HG02678 (cell line): Measurements from ENCODE around the gene TCF20.
A peak's percentile ranks its signal among the peaks of the same experiment; 100 is the strongest.

Source experiments
- ATAC-seq: cut with Tn5 transposase; IDR thresholded peaks from one replicate; pipeline ENCODE4 v1.9.1; 2021; ENCODE audit warnings: mild to moderate bottlenecking, moderate library complexity; ENCODE audit not compliant: unreplicated experiment

TCF20 gene

GRCh38 chr22:42282252-42282942 is 11.9 kb upstream of the TCF20 start:
- no peak for ATAC-seq

DNA sequence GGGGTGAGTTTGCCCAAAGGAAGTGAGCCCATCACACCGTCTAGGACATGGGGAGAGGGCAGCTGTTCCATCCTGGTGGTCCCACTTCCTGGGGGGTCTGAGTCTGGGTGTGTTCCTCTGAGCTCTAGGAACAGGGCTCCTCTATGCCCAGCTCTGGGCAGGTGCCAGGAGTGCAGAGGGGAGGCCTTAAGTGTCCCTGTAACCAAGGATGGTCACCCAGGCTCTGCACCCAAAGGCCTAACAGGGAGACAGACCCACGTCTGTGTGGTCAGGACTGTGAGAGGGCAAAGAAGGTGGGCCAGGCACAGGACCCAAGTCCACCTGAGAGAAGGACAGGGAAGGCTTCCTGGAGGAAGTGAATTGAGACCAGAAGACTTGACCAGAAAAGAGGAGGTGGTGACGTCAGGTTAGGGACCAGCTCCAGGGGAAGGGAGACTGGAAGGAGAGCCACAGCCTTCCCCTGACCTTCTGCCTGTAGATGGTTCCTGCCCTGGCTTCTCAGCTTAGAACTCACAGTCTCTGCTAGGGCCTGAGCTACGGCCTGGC is 11.3 kb upstream of the TCF20 start:
- ATAC-seq, result no peak

DNA sequence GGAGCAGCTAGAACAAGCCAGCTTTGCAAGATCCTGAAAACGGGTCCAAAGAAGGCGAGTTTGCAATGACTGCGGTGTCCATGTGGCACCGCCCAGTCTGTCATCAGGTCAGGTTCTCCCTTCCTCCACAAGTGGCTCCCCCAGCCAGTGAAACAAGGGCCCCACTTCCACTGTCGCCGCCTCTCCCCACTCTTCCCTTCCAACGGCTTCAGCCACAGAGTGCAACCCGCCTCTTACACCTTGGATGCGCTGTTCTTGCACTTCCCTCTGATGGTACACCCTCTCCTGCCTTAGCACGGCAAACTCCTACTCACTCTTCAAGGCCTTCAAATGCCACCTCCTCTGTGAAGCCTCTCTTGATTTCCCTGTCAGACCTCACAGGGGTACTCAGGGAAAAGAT is 10.8 kb upstream of the TCF20 start:
- no peak for ATAC-seq

- ATAC-seq, result no peak
Measured at GRCh38 chr22:42280836-42281235, 10.4 kb upstream of the TCF20 start.

GRCh38 chr22:42280140-42280539 is 9.7 kb upstream of the TCF20 start:
- no peak for ATAC-seq

GRCh38 chr22:42279425-42280020 is 9.1 kb upstream of the TCF20 start:
- no peak for ATAC-seq

DNA sequence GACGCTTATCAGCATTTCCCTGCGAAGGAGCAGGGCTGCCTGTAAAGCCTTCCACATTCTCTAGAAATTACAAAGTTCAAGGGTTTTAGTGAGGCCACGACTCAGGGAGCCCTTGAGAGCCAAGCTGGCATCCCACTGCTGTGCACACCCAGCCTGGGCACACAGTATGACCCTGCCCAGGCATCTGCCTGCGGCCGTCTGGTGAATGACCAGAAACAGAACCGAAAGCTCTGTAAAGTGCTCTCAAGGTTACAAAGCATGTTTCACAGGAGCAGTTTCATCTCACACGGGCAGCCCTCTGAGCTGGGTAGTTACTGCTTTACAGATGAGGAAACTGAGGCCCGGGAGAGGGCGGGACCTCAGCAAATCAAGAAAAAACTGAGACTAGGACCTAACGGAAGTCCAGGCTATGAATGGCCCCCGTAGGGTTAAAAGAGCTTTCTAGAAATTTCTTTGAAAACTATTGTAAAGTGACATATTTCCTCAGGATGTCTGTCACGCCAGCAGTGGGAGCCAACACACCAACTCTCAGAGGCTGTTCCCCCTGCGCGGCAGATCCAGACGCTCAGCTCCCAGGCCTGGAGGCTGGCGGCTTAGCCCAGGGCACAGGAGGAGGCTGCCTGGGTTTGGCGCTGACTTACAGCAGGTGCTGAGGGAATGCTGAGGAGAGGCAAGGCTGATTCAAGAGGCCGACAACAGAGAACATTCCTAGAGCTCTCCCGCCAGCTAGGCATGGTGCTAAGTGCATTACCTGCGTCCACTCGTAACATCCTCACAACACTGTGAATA is 7.7 kb upstream of the TCF20 start:
- peak; percentile 53 for ATAC-seq

GRCh38 chr22:42277232-42277753 is 6.8 kb upstream of the TCF20 start:
- ATAC-seq, result no peak

GRCh38 chr22:42275970-42276369 is 5.5 kb upstream of the TCF20 start:
- no peak for ATAC-seq

DNA sequence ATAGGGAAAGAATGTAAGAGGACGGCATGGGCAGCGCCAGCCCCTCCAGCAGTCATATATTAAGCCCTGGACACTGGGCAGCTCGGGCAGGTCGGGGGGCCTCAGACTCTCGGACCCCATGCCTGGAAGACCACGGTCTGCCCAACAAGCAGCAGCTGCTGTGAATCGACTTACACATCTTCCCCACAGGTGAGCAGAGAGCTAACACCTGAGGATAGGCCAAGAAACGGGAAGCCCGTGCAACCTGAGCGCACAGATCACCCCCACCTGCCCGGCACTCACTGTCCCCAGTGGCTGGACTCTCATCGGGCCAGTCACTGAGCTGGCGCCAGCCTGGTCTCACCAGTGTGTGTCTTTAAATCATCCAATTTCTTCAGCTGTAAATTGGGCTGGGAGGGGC is 4.7 kb upstream of the TCF20 start:
- no peak for ATAC-seq

DNA sequence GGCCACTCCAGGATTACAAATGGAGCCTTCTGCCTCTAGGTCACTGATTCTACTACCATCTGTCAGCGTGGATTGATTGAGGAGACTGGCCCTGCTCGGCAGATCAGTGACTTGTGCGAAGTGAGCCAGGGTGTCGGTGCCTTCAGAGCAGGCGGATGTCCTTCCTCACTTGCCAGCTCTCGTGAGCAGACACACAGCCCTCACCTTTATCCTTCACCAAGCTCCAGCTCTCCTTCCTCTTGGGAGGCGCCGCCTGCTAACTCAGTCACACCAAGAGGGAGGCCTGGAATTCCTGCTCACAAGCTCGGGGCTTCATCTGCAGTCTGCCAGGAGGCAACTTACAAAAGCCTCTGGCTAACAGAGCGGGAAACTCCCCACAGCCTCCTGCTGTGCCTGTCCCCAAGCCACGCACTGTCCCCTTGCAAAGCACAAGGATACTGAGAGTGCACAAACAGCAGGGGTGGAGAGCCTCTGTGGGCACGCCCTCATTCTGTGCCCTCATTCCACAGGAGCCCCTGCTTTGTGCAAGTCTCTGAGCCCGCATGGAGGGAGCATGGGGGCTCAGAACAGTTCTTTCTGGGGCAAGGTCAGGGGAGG is 3.5 kb upstream of the TCF20 start:
- ATAC-seq, result no peak

DNA sequence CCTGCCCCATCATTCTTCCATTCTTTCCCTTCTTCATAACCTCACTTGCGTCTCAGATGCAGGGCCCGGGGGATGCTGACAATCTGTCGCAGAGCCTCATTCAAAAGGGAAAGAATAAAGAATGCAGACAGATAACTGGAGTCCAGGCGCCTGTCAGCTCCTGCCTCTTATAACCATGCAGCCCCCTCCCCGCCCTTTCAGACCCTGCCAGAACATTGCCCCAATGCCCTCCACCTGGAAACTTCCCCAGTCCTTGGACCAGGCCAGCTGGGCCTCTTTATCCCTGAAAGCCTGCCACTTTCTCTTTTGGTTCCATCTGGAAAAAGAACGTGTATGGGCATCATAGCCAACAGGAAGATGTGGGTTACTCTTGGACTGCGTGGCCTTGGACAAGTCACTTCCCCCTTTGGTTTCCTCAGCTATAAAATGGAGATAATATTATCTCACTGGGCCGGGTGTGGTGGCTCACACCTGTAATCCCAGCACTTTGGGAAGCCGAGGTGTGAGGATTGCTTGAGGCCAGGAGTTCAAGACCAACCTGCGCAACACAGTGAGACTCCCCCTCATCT is 2.1 kb upstream of the TCF20 start:
- no peak for ATAC-seq

DNA sequence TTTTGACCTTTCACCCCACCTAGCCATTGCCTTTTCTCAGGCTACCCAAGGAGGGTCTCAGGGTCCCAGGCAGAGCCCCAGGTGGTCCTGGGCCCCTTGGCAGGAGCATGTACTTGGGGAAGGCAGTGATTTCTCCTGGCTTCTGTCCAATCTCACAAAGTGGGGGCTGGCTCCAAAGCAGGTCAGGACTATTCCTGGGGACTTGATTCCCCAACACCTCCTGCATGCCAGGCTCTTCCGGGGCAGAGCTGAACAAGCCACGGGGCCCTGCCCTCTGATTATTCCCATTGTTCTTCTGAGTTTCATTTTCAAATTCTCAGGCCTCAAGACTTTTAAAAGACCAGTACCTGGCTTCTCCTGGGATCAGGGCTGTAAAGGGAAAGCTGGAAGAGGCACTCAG is 1.5 kb upstream of the TCF20 start:
- no peak for ATAC-seq

DNA sequence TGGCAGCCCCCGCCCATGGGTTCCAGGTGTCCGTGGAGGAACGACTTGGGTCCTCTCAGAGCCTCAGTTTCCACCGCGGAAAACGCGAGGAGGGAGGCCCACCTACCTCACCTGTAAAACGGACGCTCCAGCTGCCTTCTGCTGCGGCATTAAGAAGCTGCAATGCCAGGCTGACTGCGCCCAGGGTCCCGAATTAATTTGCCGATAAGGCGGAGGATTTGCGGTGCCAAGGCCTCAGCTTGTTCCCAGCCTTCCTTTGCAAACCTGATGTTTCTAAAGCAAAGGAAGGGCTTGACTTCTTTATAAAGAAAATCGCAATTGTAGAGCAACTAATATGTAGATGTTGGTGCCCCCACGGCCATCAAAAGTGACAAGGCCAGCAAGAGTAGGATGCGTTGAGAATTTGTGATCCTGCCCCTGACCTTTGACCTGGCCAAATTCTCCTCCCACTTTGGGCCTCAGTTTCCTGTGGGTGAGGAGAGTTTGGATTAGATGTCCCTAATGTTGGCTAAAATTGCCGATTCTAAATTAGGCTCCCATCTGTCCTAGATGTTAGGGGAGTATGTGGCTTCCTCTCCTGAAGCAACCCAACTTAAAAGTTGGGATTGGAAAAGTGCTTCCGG is 849 bp upstream of the TCF20 start:
- no peak for ATAC-seq

DNA sequence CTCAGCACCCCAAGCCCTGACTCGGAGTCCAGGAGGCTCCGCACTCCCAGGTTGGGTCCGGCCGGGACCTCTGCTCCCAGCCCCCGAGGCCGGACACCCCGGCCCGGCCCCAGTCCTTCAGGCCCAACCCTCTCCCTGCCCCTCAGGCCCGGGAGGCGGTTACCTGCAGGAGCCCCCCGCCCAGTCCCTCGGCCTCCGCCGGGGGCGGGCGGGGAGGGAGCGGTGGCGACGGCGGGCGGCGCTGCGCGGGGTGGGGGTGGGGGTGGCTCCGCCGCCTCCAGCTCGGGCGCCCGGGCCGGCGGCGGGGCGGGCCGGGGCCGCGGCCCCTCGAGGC is 310 bp downstream of the TCF20 start:
- ATAC-seq, result peak; percentile 36

DNA sequence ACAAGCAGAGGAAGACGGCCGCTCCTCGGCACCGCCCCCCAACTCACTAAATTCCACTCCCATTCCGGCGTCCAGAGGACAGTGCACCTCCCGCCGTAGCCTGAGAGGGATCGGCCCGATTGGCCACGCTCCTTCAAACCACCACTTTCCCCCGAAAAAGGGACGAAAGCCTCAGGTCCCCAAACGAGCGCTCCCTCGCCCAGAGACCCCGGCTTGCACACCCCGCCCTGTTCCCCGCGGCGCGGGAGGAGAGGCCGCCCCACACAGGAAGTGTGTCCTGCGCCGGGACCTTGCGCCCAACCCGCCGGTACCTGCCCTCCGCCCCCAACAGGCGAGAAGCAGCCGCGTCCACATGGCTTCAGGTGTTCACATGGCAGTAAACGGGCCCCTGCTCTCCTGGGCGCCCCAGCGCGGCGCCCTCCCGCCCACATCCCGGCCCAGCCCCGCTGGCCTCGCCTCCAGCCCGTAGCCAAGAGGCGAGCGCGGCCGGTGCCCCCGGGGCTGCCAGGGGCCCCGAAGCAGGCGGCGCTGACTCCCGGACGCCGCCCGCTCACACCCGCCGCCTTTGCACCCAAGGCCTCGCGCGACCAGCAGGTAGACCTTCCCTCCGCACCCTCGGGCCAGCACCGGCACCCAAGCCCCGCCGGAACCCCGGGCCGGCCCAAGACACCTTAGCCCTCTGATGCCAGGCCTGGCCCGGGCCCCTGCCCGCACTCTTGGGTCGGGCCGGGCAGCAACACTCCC is 849 bp downstream of the TCF20 start:
- ATAC-seq, result peak; percentile 40

DNA sequence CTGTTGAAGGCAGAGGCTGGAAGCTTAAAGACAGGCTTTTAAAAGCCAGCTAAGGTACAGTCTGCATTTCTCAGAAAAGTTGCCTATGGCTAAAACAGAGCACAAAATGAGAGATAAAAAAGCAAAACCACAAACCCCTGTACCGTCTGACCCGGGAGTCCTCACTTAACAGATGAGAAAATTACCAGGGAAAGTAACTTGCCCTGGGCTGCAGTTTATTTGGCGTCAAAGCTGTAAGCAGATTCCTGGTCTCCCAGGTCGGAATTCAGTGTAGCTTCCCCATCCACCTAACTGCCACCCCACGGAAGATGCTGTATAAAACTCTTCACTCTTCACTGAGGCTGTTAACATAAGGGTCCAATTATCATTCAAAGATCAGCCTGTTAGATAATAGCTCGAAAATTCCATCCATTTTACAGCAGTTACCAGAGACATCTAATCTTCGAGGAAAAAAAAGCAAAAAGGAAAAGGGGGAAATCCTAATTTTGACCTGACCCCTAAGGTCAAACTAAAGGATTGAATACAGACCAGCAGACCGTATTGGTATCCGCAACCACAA is 1.5 kb downstream of the TCF20 start:
- ATAC-seq, result no peak

GRCh38 chr22:42265321-42265720 is 5.1 kb downstream of the TCF20 start:
- no peak for ATAC-seq

- no peak for ATAC-seq
Measured at GRCh38 chr22:42263944-42264343, 6.5 kb downstream of the TCF20 start.

GRCh38 chr22:42262964-42263363 is 7.5 kb downstream of the TCF20 start:
- ATAC-seq, result no peak
